TTC549 (cell line): ENCODE data around the gene HELQ.

Experiments used
- FAIRE-seq: peaks from 2 replicates; lab custom pipeline; 2012; peaks lifted over from hg19 to GRCh38; lab: Jason Lieb, UNC

HELQ gene

DNA sequence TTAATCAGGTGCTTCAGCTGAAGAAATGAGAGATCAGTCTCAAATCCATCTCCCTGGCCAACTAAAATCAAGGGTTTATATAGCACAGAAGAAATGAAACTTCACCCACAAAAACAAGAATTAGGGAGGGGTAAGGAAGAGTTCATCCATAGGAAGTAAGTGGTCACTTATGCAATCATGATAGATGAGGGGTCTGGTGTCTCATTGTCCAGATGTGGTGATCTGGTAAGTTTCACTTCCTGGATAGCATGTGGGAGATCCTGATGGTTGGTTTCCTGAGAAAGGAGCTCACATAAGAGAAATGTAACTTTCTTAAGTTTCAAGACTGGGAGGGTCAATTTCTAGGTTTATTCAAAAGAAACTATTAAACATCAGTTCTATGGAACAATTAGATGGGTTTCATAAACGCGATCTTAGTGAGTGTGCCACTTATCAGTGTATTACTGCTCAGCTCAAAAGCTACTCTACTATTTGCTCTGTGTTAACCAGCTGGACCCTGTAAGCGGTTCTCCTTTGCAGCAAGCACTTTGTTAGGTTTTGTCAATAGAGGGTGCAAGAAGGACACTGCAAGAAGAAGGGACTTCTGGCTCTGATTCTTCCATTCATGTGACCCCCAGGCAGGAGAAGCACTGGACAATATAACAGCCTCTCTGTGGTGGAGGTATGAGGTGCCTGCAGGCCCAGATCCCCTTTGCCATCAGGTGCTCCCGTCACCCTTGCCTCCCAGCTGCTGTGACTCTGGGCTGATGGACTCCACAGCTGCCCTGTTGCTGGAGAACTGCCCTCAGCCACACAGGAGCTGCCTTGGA is 85.6 kb downstream of the HELQ start:
- no peak for FAIRE-seq

DNA sequence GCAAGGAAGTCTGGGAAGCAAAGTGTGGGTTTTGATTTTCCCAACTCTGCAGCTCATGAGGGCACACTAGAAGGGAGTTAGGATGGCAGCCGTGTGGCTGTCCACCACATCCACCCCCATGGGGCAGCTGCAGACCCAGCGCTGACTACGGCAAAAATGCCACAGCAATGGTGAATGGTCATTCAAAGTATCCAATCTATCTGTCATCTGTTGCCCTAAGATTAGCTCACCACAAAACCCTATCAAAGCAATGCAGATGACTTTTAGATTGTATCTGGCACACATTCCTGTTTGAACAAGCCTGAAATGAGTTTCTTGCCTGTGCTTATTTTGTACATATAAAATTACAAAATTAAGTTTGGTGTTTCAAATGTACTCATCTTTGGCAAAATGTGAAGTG is 91.3 kb downstream of the HELQ start:
- FAIRE-seq: no peak

DNA sequence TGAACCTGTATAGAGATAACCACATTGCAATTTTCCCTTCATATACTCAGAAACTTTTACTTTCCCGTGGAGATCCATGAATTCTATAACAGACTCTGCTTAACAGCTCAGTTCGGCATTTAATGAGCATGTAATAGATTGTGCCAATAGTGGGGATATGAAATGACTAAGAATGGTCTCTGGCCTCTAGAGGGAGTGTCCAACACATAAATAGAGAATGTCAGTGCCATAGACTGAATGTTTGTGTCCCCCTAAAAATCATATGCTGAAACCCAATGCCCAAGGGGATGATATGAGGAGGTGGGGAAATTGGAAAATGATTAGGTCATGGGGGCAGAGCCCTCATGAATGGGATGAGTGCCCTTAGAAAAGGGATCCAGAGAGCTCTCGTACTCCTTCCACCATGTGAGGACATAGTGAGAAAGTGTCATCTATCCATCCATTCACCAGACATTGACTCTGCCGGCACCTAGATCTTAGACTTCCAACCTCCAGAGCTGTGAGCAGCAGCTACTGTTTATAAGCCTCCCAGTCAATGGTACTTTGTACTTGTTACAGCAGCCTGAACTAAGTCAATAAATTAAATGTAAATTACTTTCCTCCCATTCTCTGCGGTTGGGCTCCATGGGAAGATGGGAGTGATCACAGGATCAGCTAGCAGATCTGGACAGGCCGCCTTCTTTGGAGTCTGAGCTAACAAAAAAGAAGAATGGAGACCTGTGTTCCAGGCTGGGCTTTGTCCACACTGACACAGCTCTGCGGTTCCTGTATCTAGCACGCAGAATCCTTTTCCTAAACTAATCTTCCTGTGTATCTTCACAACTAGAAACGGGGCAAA is 92.9 kb downstream of the HELQ start:
- FAIRE-seq: no peak

DNA sequence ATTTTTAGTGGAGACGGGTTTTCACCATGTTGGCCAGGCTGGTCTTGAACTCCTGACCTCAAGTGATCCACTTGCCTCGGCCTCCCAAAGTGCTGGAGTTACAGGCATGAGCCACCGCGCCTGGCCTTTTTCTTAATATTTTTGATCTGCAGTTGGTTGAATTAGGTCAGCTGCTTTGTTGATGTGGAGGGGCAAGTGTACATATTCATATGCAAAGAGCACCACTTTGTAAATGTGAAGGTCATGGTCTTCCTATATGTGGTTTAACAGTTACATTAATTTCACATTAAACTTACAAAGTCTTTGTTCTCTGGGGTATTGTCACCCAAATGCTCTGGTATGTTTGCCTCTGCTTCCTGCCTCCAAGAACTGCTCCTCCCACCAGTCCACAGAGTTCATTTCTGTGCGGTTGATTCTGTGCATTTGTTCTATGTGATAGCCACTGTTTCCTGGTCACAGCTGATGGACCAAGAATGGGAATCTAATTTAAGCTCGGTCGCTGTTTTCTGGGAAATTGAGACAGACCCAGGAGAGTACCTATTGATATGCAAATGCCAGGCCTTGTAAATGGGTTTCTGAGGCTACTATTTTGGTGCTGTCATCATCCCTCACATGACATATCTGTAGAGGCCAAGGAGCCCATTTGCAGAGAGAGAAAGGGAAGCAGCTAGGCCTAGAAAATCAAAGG is 94.1 kb downstream of the HELQ start:
- no peak for FAIRE-seq

DNA sequence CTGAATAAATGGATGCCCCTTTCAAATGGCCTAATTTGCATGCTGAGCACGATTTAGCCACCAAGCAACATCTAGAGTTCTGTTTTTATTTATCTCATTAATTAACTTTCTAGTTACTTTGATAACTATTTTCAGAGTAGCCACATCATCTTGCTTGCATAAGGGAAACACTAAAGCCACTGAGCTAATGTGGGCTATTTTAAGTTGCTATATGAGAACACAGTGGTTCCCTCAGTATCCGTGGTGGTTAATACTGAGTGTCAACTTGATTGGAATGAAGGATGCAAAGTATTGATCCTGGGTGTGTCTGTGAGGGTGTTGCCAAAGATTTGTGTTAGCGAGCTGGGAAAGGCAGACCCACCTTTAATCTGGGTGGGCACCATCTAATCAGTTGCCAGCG is 95.6 kb downstream of the HELQ start:
- no peak for FAIRE-seq

DNA sequence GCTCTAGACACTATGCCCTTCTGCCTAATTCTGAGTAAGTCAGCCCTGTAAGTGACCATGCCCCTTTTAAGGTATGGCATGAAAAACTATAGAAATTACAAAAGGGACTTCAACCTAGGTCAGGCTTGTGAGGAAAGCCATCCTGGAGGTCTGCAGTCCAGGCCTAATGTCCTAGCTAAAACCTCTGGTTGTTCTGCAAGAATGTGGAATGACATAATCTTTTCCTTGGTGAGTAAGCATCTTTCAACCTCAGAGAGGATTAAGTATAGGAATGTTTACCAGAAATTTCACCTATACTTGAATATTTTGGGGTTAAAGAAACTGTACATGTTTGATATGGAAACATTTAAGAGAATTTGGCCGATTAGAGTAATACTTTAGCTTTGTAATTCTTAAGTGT is 97.2 kb downstream of the HELQ start:
- FAIRE-seq: no peak
